Small intestine (tissue), 16 donors: Measurements from ENCODE around the gene SCD. TPM values are rescaled to one million over a fixed set of nuclear protein-coding genes. Genes with fewer than 3 reads are reported as not detected.
"Not testable (repeated sequence)": the region's sequence is repeated elsewhere in the genome, so short reads cannot be mapped to it uniquely, and the experiment has no call there.

ENCODE experiments used
- DNase-seq, 2 donors: peaks; one replicate each; pipeline versions ENCODE4 v3.0.0 to v3.0.0-alpha.2; 2013
- FAIRE-seq: peaks from 2 replicates; lab custom pipeline; 2012; peaks lifted over from hg19 to GRCh38; lab: Jason Lieb, UNC
- H3K27ac ChIP-seq, 3 donors: one replicate each; pipeline ENCODE4 v1.5.1; 2013; ENCODE audit warnings: low read length in 2 of 3, mild to moderate bottlenecking in 2 of 3, control low read depth in 1 of 3, inconsistent platforms in 1 of 3, low read depth in 1 of 3, moderate library complexity in 1 of 3
- H3K27me3 ChIP-seq, 3 donors: one replicate each; pipeline ENCODE4 v1.6.1; 2013; ENCODE audit warnings: low read length in 3 of 3, inconsistent platforms in 1 of 3; ENCODE audit not compliant: control insufficient read depth in 3 of 3, insufficient read depth in 3 of 3
- H3K36me3 ChIP-seq, 3 donors: one replicate each; pipeline ENCODE4 v1.6.1; 2013; ENCODE audit warnings: low read length in 3 of 3, inconsistent platforms in 1 of 3, low read depth in 1 of 3, mild to moderate bottlenecking in 1 of 3, moderate library complexity in 1 of 3; ENCODE audit not compliant: control insufficient read depth in 3 of 3, insufficient read depth in 2 of 3
- H3K4me1 ChIP-seq, 3 donors: one replicate each; pipeline ENCODE4 v1.6.1; 2013; ENCODE audit warnings: low read length in 2 of 3, inconsistent platforms in 1 of 3, low read depth in 1 of 3, mild to moderate bottlenecking in 1 of 3, moderate library complexity in 1 of 3; ENCODE audit not compliant: control insufficient read depth in 3 of 3, insufficient read depth in 2 of 3
- H3K4me3 ChIP-seq, 3 donors: one replicate each; pipeline ENCODE4 v1.5.1; 2013; ENCODE audit warnings: low read length in 3 of 3, control low read depth in 1 of 3, inconsistent platforms in 1 of 3, low read depth in 1 of 3, mild to moderate bottlenecking in 1 of 3, moderate library complexity in 1 of 3
- H3K9me3 ChIP-seq, 2 donors: one replicate each; pipeline ENCODE4 v1.6.1; 2013; ENCODE audit warnings: low read depth in 1 of 2, low read length in 1 of 2; ENCODE audit not compliant: control insufficient read depth in 2 of 2, insufficient read depth in 1 of 2
- whole genome bisulfite sequencing, 3 donors: extraction: QIAGEN DNeasy Blood & Tissue Kit; methylation state at CpG; one replicate each; pipeline ENCODE4 v1.1.7; 2013; 5-methylcytosine and 5-hydroxymethylcytosine counted together
- long read RNA-seq, 10 donors: transcript quantifications; one replicate each; lab custom pipeline, GENCODE V29; 2026
- polyA plus RNA-seq, 4 donors: library from polyadenylated mRNA; stranded (reverse) in 3 of 4; unstranded in 1 of 4; fragments of 200-250 nt in 3 of 4; fragments of 120-200 nt in 1 of 4; gene quantifications; one replicate each; pipeline versions ENCODE4 v1.2.1 to v1.2.3, GENCODE V29; 2013
- donor health status: healthy with polysubstance abuse.
- donor health status: control.
- donor health status: control.
- donor health status: Bipolar disorder and iron deficiency.
- donor health status: healthy.

The SCD gene
- polyA plus RNA-seq, result 100 to 1,000 TPM in 1 of 4 donors, 10 to 100 TPM in 3; 14.8 to 144 (median 22.2) TPM
- long read RNA-seq, donor 1, full-length matches to known transcripts, result 4 of 11 reads
- long read RNA-seq, donor 1, partial matches to known transcripts, result 7 of 11 reads
- long read RNA-seq, donor 1, other reads (novel, unspliced or antisense), result 0 of 11 reads
- long read RNA-seq, donor 2, full-length matches to known transcripts, result 1 of 1 reads
- long read RNA-seq, donor 2, partial matches to known transcripts, result 0 of 1 reads
- long read RNA-seq, donor 2, other reads (novel, unspliced or antisense), result 0 of 1 reads
- long read RNA-seq, donor 3, result 0 reads
- long read RNA-seq, donor 4, full-length matches to known transcripts, result 1 of 1 reads
- long read RNA-seq, donor 4, partial matches to known transcripts, result 0 of 1 reads
- long read RNA-seq, donor 4, other reads (novel, unspliced or antisense), result 0 of 1 reads
- long read RNA-seq, donor 5, result 0 reads
- long read RNA-seq, donor 6, full-length matches to known transcripts, result 3 of 3 reads
- long read RNA-seq, donor 6, partial matches to known transcripts, result 0 of 3 reads
- long read RNA-seq, donor 6, other reads (novel, unspliced or antisense), result 0 of 3 reads
- long read RNA-seq, donor 7, result 0 reads
- long read RNA-seq, donor 8, full-length matches to known transcripts, result 1 of 1 reads
- long read RNA-seq, donor 8, partial matches to known transcripts, result 0 of 1 reads
- long read RNA-seq, donor 8, other reads (novel, unspliced or antisense), result 0 of 1 reads
- long read RNA-seq, donor 9, full-length matches to known transcripts, result 2 of 2 reads
- long read RNA-seq, donor 9, partial matches to known transcripts, result 0 of 2 reads
- long read RNA-seq, donor 9, other reads (novel, unspliced or antisense), result 0 of 2 reads
- long read RNA-seq, donor 10, full-length matches to known transcripts, result 4 of 4 reads
- long read RNA-seq, donor 10, partial matches to known transcripts, result 0 of 4 reads
- long read RNA-seq, donor 10, other reads (novel, unspliced or antisense), result 0 of 4 reads

DNA sequence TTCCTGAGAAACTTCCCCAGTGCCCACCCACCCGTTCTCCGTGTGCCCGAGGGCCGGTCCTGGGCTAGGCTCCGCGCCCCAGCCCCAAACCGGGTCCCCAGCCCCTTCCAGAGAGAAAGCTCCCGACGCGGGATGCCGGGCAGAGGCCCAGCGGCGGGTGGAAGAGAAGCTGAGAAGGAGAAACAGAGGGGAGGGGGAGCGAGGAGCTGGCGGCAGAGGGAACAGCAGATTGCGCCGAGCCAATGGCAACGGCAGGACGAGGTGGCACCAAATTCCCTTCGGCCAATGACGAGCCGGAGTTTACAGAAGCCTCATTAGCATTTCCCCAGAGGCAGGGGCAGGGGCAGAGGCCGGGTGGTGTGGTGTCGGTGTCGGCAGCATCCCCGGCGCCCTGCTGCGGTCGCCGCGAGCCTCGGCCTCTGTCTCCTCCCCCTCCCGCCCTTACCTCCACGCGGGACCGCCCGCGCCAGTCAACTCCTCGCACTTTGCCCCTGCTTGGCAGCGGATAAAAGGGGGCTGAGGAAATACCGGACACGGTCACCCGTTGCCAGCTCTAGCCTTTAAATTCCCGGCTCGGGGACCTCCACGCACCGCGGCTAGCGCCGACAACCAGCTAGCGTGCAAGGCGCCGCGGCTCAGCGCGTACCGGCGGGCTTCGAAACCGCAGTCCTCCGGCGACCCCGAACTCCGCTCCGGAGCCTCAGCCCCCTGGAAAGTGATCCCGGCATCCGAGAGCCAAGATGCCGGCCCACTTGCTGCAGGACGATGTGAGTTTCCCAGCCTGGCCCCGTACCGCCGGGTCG lies at the start of gene SCD:
SCD (plus strand) TSS at position 469 of the 803 bp plus-strand sequence; CDS start at position 741, 272 bp downstream.
- H3K36me3 ChIP-seq, result peaks cover 0 to 16% (median 0%) of the 10 kb centered on the region in 3 donors
- no peaks in the 10 kb centered on the region for H3K9me3 ChIP-seq
- peaks cover 0 to 14% (median 0%) of the 10 kb centered on the region in 3 donors for H3K27me3 ChIP-seq
- WGBS, 3 donors, result 0 to 1% (median 0%) methylated on average over 52 to 73 of the region's 73 CpGs
- peak within 1 kb of the TSS; percentile 59 to 68 (median 66) for H3K4me3 ChIP-seq
- peaks cover 0 to 8% (median 0%) of the 10 kb centered on the region in 3 donors for H3K4me1 ChIP-seq
- peak within 1 kb of the TSS in 2 of 3 donors; percentile 9 to 21 for H3K27ac ChIP-seq
- FAIRE-seq, result no peak
- peak; percentile 75 to 81 for DNase-seq

DNA sequence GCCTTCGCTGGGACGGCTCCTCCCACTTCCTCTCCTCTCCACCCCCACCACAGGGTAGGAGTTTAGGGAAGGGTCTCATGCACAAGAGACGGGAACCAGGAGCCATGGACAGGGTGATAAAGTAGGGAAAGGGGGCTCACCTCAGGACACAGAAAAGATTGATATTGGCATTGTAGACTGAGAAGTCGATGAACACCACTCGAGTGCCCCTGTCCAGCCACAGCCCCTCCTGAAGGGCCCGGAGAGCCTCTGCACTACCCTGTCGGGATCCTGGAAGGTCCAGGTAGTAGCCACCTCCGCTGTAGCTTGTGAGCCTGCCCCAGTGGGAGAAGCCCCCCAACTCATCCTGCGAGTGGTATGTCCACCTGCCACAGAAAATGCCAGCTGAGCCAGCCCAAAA lies 49.8 kb upstream of the SCD start:
- FAIRE-seq (no peak), DNase-seq (no peak)

DNA sequence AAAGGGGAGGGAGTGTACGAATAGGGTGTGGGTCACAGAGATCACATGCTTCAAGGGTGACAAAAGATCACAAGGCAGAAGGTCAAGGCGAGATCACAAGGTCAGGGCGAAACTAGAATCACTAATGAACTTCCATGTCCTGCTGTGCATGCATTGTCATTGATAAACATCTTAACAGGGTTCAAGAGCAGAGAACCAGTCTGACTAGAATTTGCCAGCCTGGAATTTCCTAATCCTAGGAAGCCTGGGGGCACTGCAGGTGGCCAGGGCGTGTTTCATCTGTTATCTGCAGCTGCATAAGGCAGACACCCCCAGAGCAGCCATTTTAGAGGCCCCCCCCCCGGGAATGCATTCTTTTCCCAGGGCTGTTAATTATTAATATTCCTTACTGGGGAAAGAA lies 45.9 kb upstream of the SCD start:
- DNase-seq, result peak in 1 of 2 donors; percentile 20
- Histone ChIP-seq H3K27me3 (peaks cover 0 to 18% (median 2%) of the 10 kb centered on the region in 3 donors), H3K9me3 (peaks cover 0 to 13% of the 10 kb centered on the region in 2 donors)
- H3K4me1 ChIP-seq, H3K36me3 ChIP-seq, FAIRE-seq, H3K4me3 ChIP-seq, H3K27ac ChIP-seq: not testable (repeated sequence)
- WGBS, 3 donors, result 22 to 54% (median 38%) methylated on average over 5 of the region's 5 CpGs

More for the DNA sequence above, 49.8 kb upstream of the SCD start:
- H3K4me1 ChIP-seq, result peaks cover 0 to 9% (median 0%) of the 10 kb centered on the region in 3 donors
- H3K4me3 ChIP-seq, result no peak overlapping the region
- H3K27me3 ChIP-seq, result peaks cover 0 to 11% (median 0%) of the 10 kb centered on the region in 3 donors
- H3K9me3 ChIP-seq, result peaks cover 0 to 13% of the 10 kb centered on the region in 2 donors
- no peaks in the 10 kb centered on the region for H3K36me3 ChIP-seq
- WGBS, 3 donors, result 67 to 77% (median 71%) methylated on average over 9 of the region's 9 CpGs
- H3K27ac ChIP-seq, result no peak overlapping the region

DNA sequence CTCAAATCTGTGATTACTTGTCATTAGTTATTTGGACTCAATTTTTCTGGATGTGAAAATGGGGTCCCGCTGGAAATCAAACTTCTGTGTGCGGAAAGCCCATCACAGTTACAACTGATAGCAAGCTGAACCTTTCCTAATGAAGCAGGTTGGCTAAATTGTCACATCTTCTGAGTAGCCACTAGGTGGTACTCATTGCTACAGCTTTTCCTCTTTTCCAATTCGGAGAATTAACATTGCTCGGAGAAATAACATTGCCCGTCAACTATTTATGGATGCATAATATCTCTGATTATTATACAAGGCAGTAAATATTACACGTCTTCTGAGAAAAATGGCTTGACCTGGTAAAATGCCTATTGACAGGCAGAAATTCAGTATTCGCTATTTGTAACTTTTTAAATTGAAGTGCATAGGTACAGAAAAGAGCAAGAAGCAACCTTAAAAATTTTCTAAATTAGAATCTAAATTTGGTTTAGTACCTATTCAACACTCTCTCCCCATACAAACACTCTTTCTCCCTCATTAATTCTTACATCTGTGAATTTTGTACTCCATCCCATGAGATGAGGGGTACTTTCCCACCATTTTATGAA lies 43.2 kb upstream of the SCD start:
- FAIRE-seq (no peak), DNase-seq (peak; percentile 16 to 22)
- no peak overlapping the region for H3K4me3 ChIP-seq
- no peaks in the 10 kb centered on the region for H3K4me1 ChIP-seq
- 15 to 26% (median 18%) methylated on average over 7 of the region's 7 CpGs for WGBS, 3 donors
- H3K27ac ChIP-seq, result no peak overlapping the region
- H3K9me3 ChIP-seq, result peaks cover 0 to 13% of the 10 kb centered on the region in 2 donors
- peaks cover 0 to 9% (median 4%) of the 10 kb centered on the region in 3 donors for H3K27me3 ChIP-seq
- no peaks in the 10 kb centered on the region for H3K36me3 ChIP-seq

DNA sequence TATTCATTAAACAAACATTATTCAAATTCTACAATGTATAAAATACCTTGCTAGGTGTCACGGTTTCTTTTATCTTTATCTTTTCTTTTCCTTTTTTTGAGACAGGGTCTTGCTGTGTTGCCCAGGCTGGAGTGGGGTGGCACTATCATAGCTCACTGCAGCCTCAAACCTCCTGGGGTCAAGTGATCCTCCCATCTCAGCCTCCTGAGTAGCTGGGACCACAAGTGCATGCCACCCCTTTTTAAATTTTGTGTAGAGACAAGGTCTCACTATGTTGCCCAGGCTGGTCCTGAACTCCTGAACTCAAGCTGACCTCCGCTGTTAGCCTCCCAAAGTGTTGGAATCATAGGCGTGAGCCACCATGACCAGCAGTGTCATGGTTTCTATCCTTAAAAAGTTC lies 42.6 kb upstream of the SCD start:
- peaks cover 0 to 9% (median 4%) of the 10 kb centered on the region in 3 donors for H3K27me3 ChIP-seq
- H3K4me1 ChIP-seq, result no peaks in the 10 kb centered on the region
- H3K27ac ChIP-seq, result no peak overlapping the region
- peaks cover 0 to 13% of the 10 kb centered on the region in 2 donors for H3K9me3 ChIP-seq
- H3K4me3 ChIP-seq, result no peak overlapping the region
- 77 to 86% (median 79%) methylated on average over 3 of the region's 3 CpGs for WGBS, 3 donors
- FAIRE-seq, result no peak
- no peak for DNase-seq
- no peaks in the 10 kb centered on the region for H3K36me3 ChIP-seq

DNA sequence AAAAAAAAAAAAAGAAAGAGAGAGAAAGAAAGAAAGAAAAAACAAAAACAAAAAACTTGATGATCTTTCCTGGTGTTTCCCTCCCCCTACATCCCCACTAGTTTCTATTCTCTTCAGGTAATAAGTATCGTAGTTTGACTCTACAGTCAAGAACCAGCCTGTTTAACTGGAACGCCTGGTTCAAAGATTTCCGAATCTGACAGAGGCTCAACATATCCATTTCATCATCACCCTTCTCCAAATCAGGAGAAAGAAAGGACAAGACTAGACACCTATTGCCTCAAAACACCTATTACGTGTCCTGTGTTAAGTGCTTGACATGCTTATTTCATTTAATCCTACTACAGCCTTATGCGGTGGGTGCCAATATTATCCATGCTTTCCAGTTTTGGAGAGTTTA lies 40.2 kb upstream of the SCD start:
- no peak for FAIRE-seq
- no peak overlapping the region for H3K27ac ChIP-seq
- no peaks in the 10 kb centered on the region for H3K4me1 ChIP-seq
- H3K9me3 ChIP-seq, result no peaks in the 10 kb centered on the region
- 93 to 95% (median 94%) methylated on average over 5 of the region's 5 CpGs for WGBS, 3 donors
- H3K36me3 ChIP-seq, result no peaks in the 10 kb centered on the region
- no peak for DNase-seq
- H3K27me3 ChIP-seq, result peaks cover 0 to 7% (median 4%) of the 10 kb centered on the region in 3 donors
- no peak overlapping the region for H3K4me3 ChIP-seq

DNA sequence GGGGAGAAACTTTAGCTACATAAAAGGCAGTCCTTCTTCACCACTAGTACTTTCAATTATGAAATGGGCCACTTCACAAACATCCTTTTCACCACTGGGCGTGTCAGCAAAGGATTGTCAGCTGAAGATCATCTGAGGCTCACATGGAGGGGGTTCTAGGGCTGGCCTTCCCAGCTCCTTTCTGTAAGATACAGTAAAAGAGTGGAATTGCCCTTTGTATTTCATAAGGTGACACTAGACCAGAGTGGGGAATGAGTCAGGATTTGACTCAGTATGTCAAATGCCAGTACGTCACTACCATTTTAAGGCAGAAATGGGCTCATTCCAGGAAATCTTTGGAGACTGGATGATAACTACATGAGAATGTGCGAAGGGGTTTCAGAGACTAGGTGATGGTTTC lies 39.3 kb upstream of the SCD start:
- peaks cover 0 to 7% (median 4%) of the 10 kb centered on the region in 3 donors for H3K27me3 ChIP-seq
- 86 to 96% (median 90%) methylated on average over 3 of the region's 3 CpGs for WGBS, 3 donors
- no peak for FAIRE-seq

More for the DNA sequence above, 39.3 kb upstream of the SCD start:
- Histone ChIP-seq H3K4me1 (no peaks in the 10 kb centered on the region), H3K9me3 (no peaks in the 10 kb centered on the region), H3K27ac (no peak overlapping the region), H3K4me3 (no peak overlapping the region), H3K36me3 (no peaks in the 10 kb centered on the region)
- DNase-seq, result no peak
